RWPE2 (cell line): ENCODE measurements around the gene NEU4.

ENCODE experiments used
- ATAC-seq: fragments of 200-7000 bp; cut with Tn5 transposase; 3 replicates; pipeline ENCODE4 v1.9.1; 2021; ENCODE audit warnings: low read depth
- DNase-seq: peaks from one replicate; pipeline ENCODE4 v3.0.0-alpha.2; 2020; ENCODE audit warnings: low spot score
- H3K27ac ChIP-seq: fragments of 450-650 bp; 2 replicates; pipeline ENCODE4 v1.5.1; 2017; ENCODE audit warnings: mild to moderate bottlenecking; ENCODE audit not compliant: poor library complexity, severe bottlenecking
- H3K27me3 ChIP-seq: fragments of 250-450 bp; sonication (Bioruptor Pico); 2 replicates; pipeline ENCODE4 v1.5.1; 2021; ENCODE audit warnings: mild to moderate bottlenecking, moderate library complexity; ENCODE audit not compliant: insufficient read depth, poor library complexity, severe bottlenecking
- H3K36me3 ChIP-seq: fragments of 250-450 bp; sonication (Bioruptor Pico); 2 replicates; pipeline ENCODE4 v1.5.1; 2020; ENCODE audit warnings: low read depth, mild to moderate bottlenecking, moderate library complexity
- H3K4me1 ChIP-seq: fragments of 250-450 bp; sonication (Bioruptor Pico); 2 replicates; pipeline ENCODE4 v1.5.1; 2021; ENCODE audit warnings: mild to moderate bottlenecking, moderate library complexity; ENCODE audit not compliant: insufficient read depth, poor library complexity, severe bottlenecking
- H3K4me3 ChIP-seq: fragments of 250-450 bp; sonication (Bioruptor Pico); 2 replicates; pipeline ENCODE4 v1.5.1; 2021; ENCODE audit warnings: mild to moderate bottlenecking, moderate library complexity; ENCODE audit not compliant: severe bottlenecking
- H3K9me3 ChIP-seq: fragments of 250-450 bp; sonication (Bioruptor Pico); 2 replicates; pipeline ENCODE4 v1.5.1; 2021; ENCODE audit warnings: mild to moderate bottlenecking, moderate library complexity; ENCODE audit not compliant: severe bottlenecking
- TF ChIP-seq, protein P1 (sequence below): fragments of 450-650 bp; IDR thresholded peaks from one replicate; pipeline ENCODE4 v1.5.1; 2017; ENCODE audit warnings: mild to moderate bottlenecking, moderate library complexity; ENCODE audit not compliant: poor library complexity, severe bottlenecking

Gene NEU4

DNA sequence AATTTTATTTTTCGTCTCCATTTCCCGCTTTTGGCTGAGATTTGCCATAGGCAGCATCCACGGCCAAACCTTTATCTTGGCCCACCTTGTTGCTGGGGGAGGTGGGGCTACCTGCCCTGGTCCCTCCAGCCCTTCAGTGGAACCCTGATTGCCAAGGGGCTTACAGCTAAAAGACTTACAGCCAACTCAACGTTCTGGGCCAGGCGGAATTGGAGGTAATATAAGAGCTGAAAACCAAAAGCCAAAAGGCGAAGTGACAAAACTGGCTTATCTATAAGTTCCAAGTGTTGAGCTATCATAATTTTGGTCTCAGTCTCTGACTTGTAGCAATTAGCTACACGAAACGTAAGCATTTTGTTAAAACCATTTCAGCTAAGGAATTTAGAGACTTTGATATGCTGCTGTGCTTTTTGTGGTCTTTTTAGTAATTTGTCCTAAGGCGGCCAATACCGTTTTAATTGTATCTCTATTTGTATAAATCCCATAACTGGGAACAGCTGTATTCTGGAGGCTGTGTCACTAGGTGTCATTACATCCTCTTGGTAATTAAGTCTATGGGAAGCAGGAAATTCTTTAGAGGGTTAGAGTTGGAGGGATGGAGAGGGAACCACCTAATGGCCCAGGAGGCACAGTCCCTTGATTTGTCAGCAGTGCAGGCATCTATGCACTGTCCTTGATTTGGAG is 25.7 kb downstream of the NEU4 start:
- ATAC-seq (no peak), DNase-seq (no peak)
- H3K27me3 ChIP-seq = no peaks in the 10 kb centered on the region
- H3K9me3 ChIP-seq = no peaks in the 10 kb centered on the region
- H3K27ac ChIP-seq = no peak overlapping the region
- no peaks in the 10 kb centered on the region for H3K4me1 ChIP-seq
- TF ChIP-seq, protein P1, sequence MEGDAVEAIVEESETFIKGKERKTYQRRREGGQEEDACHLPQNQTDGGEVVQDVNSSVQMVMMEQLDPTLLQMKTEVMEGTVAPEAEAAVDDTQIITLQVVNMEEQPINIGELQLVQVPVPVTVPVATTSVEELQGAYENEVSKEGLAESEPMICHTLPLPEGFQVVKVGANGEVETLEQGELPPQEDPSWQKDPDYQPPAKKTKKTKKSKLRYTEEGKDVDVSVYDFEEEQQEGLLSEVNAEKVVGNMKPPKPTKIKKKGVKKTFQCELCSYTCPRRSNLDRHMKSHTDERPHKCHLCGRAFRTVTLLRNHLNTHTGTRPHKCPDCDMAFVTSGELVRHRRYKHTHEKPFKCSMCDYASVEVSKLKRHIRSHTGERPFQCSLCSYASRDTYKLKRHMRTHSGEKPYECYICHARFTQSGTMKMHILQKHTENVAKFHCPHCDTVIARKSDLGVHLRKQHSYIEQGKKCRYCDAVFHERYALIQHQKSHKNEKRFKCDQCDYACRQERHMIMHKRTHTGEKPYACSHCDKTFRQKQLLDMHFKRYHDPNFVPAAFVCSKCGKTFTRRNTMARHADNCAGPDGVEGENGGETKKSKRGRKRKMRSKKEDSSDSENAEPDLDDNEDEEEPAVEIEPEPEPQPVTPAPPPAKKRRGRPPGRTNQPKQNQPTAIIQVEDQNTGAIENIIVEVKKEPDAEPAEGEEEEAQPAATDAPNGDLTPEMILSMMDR = no peak
- H3K36me3 ChIP-seq = no peaks in the 10 kb centered on the region
- no peak overlapping the region for H3K4me3 ChIP-seq

DNA sequence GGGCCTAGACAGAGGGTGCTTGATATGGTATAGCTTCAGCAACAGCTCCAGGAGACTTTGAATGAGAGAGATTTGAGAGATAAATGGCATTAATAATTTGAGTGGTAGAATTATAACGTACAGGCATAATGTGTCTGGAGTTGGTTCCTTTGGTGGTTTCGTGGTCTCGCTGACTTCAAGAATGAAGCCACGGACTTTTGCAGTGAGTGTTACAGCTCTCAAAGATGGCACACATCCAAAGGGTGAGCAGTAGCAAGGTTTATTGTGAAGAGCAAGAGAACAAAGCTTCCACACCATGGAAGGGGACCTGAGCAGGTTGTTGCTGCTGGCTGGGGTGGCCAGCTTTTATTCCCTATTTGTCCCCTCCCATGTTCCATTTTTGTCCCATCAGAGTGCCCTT is 26.6 kb downstream of the NEU4 start:
- no peaks in the 10 kb centered on the region for H3K9me3 ChIP-seq
- TF ChIP-seq, protein P1 = no peak
- H3K27me3 ChIP-seq = no peaks in the 10 kb centered on the region
- H3K36me3 ChIP-seq = no peaks in the 10 kb centered on the region
- no peak for DNase-seq
- H3K27ac ChIP-seq = no peak overlapping the region
- no peak overlapping the region for H3K4me3 ChIP-seq
- no peaks in the 10 kb centered on the region for H3K4me1 ChIP-seq
- no peak for ATAC-seq

DNA sequence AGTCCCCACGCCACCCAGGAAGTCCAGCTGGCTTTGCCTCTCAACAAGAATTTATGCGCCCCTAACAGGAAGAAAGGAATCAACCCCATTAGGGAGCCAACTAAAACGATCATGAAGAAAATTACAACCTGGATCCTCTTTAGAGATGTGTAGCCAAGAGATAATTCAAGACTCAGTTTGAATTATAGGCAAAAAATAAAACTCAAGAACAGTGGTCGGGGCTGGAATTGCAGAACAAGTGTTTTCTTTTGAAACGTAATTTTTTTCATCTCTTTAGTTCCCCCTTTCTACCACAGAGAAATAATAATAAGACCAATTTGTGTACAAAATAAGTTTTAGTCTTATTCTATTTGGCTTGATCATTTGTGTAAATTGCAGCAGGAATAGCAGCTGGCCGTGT is 27.3 kb downstream of the NEU4 start:
- Histone ChIP-seq H3K27me3 (no peaks in the 10 kb centered on the region), H3K9me3 (no peaks in the 10 kb centered on the region), H3K27ac (no peak overlapping the region), H3K36me3 (no peaks in the 10 kb centered on the region), H3K4me1 (no peaks in the 10 kb centered on the region), H3K4me3 (no peak overlapping the region)
- ATAC-seq (no peak), DNase-seq (no peak)
- TF ChIP-seq, protein P1 = no peak

DNA sequence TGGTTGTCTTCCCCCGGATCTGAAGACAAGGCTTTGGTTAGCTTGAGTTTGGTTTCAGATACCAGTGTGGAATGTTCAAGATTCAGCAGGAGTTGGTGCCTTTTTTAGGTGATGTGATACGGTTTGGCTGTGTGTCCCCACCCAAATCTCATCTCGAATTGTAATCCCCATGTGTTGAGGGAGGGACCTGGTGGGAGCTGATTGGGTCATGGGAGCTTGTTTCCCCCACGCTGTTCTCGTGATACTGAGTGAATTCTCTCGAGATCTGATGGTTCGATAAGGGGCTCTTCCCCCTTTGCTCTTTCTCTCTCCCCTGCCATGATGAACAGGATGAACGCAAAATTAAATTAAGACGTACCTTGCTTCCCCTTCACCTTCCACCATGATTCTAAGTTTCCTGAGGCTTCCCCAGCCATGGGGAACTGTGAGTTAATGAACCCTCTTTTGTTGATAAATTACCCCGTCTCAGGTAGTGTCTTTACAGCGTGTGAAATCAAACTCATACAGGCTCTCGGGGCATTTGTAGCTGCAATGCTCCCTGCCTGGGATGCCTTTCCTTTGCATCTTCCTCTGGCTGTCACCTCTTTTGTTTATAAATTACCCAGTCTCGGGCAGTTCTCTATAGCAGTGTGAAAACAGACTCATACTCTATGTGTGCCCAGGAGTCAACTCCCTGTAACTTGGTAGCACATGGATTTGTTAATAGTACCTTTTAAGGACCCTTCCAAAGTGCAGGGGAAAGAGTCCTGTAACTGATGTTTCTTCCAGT is 28.4 kb downstream of the NEU4 start:
- Histone ChIP-seq H3K9me3 (no peaks in the 10 kb centered on the region), H3K27me3 (no peaks in the 10 kb centered on the region), H3K27ac (no peak overlapping the region), H3K36me3 (no peaks in the 10 kb centered on the region), H3K4me3 (no peak overlapping the region), H3K4me1 (no peaks in the 10 kb centered on the region)
- TF ChIP-seq, protein P1 = no peak
- no peak for ATAC-seq
- DNase-seq = no peak
